Measurements from ENCODE around the gene KLF5. TPM values are rescaled to one million over a fixed set of nuclear protein-coding genes. Genes with fewer than 3 reads are reported as not detected.

Gene KLF5
- total RNA-seq, 4 donors from 2014 or later = 233 to 372 (median 276) TPM

DNA sequence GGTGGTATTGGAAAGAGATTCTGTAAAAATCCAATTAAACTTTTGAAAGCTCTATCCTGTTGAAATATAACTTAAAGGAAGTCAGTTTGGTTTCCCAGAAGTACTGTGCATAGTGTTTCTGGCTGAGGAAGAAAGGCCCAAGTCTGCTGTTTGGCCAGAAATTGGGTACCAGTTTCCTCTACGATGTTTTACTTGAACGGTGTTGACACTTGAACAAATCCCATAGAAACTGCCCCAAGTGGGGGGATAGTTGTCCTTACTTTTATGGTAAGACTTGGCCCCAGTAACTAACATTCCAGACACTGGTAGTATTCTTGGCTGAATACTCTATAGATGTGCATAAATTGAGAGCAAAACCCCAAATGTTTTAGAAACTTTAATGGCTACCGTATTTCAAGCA is 14.2 kb downstream of the KLF5 start:
- peaks cover 14% of the 10 kb centered on the region for H3K36me3 ChIP-seq

DNA sequence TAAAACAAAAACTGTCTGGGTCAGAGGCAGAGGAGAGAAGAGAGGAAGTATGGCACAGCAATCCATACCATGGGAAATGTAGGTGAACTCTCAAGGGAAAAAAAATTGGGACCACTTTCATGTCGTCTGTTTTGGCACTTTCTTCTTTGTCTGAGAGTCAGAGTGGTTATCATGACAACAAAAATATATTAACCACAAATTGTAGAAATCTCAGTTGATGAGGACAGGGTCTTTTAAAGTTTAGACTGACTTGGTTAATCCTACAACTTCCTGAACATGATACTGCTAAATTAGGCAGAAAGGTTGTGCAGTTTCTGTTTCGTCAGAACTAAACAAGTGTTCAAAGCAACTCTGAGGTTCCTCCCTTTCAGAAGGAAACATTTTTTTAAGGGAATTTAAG is 15.2 kb downstream of the KLF5 start:
- TF ChIP-seq POLR2A (IDR thresholded peaks at IDR 0.05) (no peak), EP300 (IDR thresholded peaks at IDR 0.05) (no peak), POLR2AphosphoS5 (IDR thresholded peaks at IDR 0.05) (no peak)
- TF ChIP-seq, protein P1, sequence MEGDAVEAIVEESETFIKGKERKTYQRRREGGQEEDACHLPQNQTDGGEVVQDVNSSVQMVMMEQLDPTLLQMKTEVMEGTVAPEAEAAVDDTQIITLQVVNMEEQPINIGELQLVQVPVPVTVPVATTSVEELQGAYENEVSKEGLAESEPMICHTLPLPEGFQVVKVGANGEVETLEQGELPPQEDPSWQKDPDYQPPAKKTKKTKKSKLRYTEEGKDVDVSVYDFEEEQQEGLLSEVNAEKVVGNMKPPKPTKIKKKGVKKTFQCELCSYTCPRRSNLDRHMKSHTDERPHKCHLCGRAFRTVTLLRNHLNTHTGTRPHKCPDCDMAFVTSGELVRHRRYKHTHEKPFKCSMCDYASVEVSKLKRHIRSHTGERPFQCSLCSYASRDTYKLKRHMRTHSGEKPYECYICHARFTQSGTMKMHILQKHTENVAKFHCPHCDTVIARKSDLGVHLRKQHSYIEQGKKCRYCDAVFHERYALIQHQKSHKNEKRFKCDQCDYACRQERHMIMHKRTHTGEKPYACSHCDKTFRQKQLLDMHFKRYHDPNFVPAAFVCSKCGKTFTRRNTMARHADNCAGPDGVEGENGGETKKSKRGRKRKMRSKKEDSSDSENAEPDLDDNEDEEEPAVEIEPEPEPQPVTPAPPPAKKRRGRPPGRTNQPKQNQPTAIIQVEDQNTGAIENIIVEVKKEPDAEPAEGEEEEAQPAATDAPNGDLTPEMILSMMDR (IDR thresholded peaks at IDR 0.05) = no peak
- Histone ChIP-seq H3K36me3 (peaks cover 14% of the 10 kb centered on the region), H3K4me1 (peaks cover 36% of the 10 kb centered on the region), H3K27me3 (no peaks in the 10 kb centered on the region), H3K9me3 (no peaks in the 10 kb centered on the region), H3K27ac (no peak overlapping the region), H3K4me3 (no peak overlapping the region)
- WGBS = 26% methylated on average over 2 of the region's 2 CpGs
- no peak for DNase-seq (ENCODE audit: low spot score in 2 of 2)

More for the DNA sequence above, 14.2 kb downstream of the KLF5 start:
- TF ChIP-seq POLR2AphosphoS5 (IDR thresholded peaks at IDR 0.05) = no peak
- TF ChIP-seq EP300 (IDR thresholded peaks at IDR 0.05) = no peak
- no peak for TF ChIP-seq POLR2A (IDR thresholded peaks at IDR 0.05)
- TF ChIP-seq, protein P1 (IDR thresholded peaks at IDR 0.05) = no peak
- Histone ChIP-seq H3K4me3 (peak overlapping the region; percentile 19), H3K27ac (no peak overlapping the region), H3K9me3 (no peaks in the 10 kb centered on the region), H3K27me3 (no peaks in the 10 kb centered on the region), H3K4me1 (peaks cover 37% of the 10 kb centered on the region)
- DNase-seq (ENCODE audit: low spot score in 2 of 2) = no peak
- 27% methylated on average over 3 of the region's 3 CpGs for WGBS

DNA sequence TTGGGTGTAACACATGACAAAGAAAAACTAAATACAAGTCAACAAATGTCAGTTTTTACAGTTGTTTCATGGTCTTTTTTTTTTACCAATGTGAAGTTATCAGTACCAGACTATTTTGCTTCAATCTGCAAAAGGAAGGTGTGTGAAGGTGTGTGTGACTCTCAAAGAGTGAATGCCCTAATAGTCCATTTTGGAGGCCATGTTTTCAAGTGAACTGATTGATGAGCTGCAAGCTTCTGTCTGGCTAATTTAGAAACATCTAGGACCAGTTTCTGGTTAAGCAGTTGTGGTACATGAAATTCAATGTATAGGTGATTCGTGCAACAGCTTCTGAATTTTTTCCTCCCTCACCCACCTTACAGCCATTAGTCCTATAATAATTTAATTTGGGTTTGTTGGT is 16.1 kb downstream of the KLF5 start:
- Histone ChIP-seq H3K27ac (no peak overlapping the region), H3K27me3 (no peaks in the 10 kb centered on the region), H3K9me3 (no peaks in the 10 kb centered on the region), H3K4me1 (peaks cover 30% of the 10 kb centered on the region), H3K36me3 (peaks cover 14% of the 10 kb centered on the region), H3K4me3 (no peak overlapping the region)
- WGBS = 91% methylated on average over 1 of the region's 1 CpG
- TF ChIP-seq EP300 (IDR thresholded peaks at IDR 0.05) = no peak
- no peak for TF ChIP-seq POLR2AphosphoS5 (IDR thresholded peaks at IDR 0.05)
- TF ChIP-seq, protein P1 (IDR thresholded peaks at IDR 0.05) = no peak
- TF ChIP-seq POLR2A (IDR thresholded peaks at IDR 0.05) = no peak
- DNase-seq (ENCODE audit: low spot score in 2 of 2) = no peak

DNA sequence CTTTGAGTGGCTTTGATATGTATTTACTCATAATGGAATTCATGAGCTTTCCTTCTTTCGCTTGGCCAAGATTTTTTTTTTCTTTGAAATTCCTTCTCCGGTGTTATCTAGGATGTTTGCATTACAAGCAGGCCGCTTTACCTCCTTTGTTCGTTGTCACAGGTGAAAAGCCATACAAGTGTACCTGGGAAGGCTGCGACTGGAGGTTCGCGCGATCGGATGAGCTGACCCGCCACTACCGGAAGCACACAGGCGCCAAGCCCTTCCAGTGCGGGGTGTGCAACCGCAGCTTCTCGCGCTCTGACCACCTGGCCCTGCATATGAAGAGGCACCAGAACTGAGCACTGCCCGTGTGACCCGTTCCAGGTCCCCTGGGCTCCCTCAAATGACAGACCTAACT is 16.7 kb downstream of the KLF5 start:
- no peak for DNase-seq (ENCODE audit: low spot score in 2 of 2)
- H3K4me3 ChIP-seq = no peak overlapping the region
- 74% methylated on average over 18 of the region's 18 CpGs for WGBS
- H3K9me3 ChIP-seq = no peaks in the 10 kb centered on the region
- H3K36me3 ChIP-seq = peaks cover 14% of the 10 kb centered on the region
- H3K27ac ChIP-seq = no peak overlapping the region
- no peak for TF ChIP-seq POLR2A (IDR thresholded peaks at IDR 0.05)
- no peak for TF ChIP-seq EP300 (IDR thresholded peaks at IDR 0.05)
- TF ChIP-seq POLR2AphosphoS5 (IDR thresholded peaks at IDR 0.05) = no peak
- TF ChIP-seq, protein P1 (IDR thresholded peaks at IDR 0.05) = no peak
- peaks cover 24% of the 10 kb centered on the region for H3K4me1 ChIP-seq
- no peaks in the 10 kb centered on the region for H3K27me3 ChIP-seq

DNA sequence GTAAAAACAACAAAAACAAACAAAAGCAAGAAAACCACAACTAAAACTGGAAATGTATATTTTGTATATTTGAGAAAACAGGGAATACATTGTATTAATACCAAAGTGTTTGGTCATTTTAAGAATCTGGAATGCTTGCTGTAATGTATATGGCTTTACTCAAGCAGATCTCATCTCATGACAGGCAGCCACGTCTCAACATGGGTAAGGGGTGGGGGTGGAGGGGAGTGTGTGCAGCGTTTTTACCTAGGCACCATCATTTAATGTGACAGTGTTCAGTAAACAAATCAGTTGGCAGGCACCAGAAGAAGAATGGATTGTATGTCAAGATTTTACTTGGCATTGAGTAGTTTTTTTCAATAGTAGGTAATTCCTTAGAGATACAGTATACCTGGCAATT is 17.1 kb downstream of the KLF5 start:
- no peak overlapping the region for H3K27ac ChIP-seq
- H3K4me3 ChIP-seq = no peak overlapping the region
- no peaks in the 10 kb centered on the region for H3K27me3 ChIP-seq
- H3K9me3 ChIP-seq = no peaks in the 10 kb centered on the region
- 39% methylated on average over 2 of the region's 2 CpGs for WGBS
- peaks cover 20% of the 10 kb centered on the region for H3K4me1 ChIP-seq
- H3K36me3 ChIP-seq = peaks cover 14% of the 10 kb centered on the region
- TF ChIP-seq POLR2A (IDR thresholded peaks at IDR 0.05) (no peak), POLR2AphosphoS5 (IDR thresholded peaks at IDR 0.05) (no peak), EP300 (IDR thresholded peaks at IDR 0.05) (no peak)
- TF ChIP-seq, protein P1 (IDR thresholded peaks at IDR 0.05) = no peak
- no peak for DNase-seq (ENCODE audit: low spot score in 2 of 2)

Data from suprapubic skin (tissue), 4 donors.